Bronchial epithelial cell (primary cell): ENCODE measurements around the gene WNT9A. TPM values are rescaled to one million over a fixed set of nuclear protein-coding genes. Genes with fewer than 3 reads are reported as not detected.

Source experiments
- DNase-seq: peaks from one replicate; pipeline ENCODE4 v3.0.0-alpha.2; 2010; ENCODE audit warnings: low read depth
- FAIRE-seq: peaks from 2 replicates; lab custom pipeline; 2011; peaks lifted over from hg19 to GRCh38; lab: Jason Lieb, UNC
- H3K27me3 ChIP-seq: 2 replicates; pipeline ENCODE4 v1.5.1; 2011; ENCODE audit warnings: low read length; ENCODE audit not compliant: control insufficient read depth, insufficient read depth
- H3K36me3 ChIP-seq: 2 replicates; pipeline ENCODE4 v1.5.1; 2011; ENCODE audit warnings: low read length; ENCODE audit not compliant: control insufficient read depth, insufficient read depth
- H3K4me3 ChIP-seq: 2 replicates; pipeline ENCODE4 v1.5.1; 2011; ENCODE audit warnings: mild to moderate bottlenecking, low read depth, low read length, control low read depth
- total RNA-seq: library from RNA; depleted of rRNA; stranded (reverse); fragments of >200 nt; gene quantifications from 2 replicates; pipeline ENCODE4 v1.2.1, GENCODE V29; 2014
- TF ChIP-seq, protein P1 (sequence below): IDR thresholded peaks from 2 replicates; pipeline ENCODE4 v1.5.1; 2011; ENCODE audit warnings: mild to moderate bottlenecking, moderate library complexity, low read length, control low read depth, inconsistent platforms; ENCODE audit not compliant: insufficient read depth, severe bottlenecking

The WNT9A gene
- total RNA-seq, 1 donor from 2014 or later = 4.2 TPM

DNA sequence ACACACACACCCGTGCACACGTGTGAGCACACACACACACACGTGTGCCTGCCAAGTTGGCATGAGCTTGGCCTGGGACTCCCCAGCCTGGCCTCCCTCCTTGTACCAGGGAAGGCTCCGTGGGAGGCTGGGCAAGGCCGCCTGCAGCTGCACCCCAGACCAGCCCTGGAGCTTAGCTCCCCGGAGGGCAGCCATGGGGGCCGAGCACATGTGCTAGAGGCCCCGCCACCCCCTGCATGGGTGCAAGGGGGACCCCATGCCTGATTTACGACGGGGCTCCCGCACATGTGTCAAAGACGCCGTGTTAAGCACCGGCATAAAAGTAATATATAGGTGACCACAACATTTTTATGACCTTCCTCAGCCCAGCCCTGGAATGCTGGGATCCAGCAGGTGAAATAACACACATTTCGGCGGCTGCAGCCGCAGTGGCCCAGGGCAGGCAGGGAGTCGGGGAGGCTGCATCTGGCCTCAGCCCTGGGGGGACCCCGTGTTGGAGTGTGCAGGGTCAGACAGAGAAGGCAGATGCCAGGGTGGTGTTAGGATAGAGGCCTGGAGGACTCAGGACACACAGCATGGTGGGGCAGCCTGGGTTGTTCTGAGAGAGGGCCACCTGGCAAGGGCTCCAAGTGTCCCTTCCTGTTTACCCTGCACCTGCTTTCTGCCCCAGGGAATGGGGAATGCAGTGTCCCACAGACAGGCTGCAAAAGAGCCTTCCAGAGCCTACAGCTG, 56.3 kb downstream of the WNT9A start:
- TF ChIP-seq, protein P1, sequence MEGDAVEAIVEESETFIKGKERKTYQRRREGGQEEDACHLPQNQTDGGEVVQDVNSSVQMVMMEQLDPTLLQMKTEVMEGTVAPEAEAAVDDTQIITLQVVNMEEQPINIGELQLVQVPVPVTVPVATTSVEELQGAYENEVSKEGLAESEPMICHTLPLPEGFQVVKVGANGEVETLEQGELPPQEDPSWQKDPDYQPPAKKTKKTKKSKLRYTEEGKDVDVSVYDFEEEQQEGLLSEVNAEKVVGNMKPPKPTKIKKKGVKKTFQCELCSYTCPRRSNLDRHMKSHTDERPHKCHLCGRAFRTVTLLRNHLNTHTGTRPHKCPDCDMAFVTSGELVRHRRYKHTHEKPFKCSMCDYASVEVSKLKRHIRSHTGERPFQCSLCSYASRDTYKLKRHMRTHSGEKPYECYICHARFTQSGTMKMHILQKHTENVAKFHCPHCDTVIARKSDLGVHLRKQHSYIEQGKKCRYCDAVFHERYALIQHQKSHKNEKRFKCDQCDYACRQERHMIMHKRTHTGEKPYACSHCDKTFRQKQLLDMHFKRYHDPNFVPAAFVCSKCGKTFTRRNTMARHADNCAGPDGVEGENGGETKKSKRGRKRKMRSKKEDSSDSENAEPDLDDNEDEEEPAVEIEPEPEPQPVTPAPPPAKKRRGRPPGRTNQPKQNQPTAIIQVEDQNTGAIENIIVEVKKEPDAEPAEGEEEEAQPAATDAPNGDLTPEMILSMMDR = no peak
- FAIRE-seq = no peak

DNA sequence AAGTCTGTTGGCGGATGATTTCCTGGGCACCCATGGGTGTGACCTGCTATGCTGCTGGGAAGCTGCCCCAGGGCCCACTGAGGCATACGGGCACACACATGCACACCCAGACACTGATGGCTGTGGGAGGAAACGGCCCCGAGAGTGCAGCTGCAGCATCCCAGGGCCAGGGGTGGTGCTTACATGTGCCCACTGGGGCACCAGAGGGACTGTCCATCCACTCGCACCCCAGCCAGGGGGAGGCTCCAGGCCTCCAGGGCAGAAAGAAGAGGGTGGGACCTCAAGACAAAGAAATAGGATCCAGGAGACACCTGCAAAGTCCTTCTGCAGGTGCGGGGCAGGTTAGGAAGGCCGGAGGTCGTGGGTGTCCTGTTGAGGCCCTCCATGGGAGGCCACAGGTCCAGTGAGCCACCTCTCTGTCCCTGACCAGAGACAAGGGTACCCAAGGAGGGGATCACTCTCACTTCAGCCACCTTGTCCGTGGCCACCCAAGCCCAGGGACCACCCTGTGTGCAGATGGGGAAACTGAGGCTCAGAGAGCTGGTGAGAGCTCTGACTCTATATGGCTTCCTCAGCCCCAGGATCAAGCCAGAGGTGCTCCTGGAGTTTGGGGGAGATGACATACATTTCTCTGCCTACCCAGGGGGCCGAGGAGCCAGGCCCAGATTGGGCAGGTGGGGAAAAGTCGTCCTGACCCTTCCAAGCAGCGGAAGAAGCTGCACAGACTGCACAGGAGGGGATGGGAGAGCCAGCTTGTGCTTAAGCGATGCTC, 57.1 kb downstream of the WNT9A start:
- Histone ChIP-seq H3K27me3 (no peaks in the 10 kb centered on the region), H3K36me3 (no peaks in the 10 kb centered on the region), H3K4me3 (no peak overlapping the region)
- DNase-seq = no peak
- TF ChIP-seq, protein P1 = no peak
- no peak for FAIRE-seq

More for the DNA sequence above, 56.3 kb downstream of the WNT9A start:
- H3K36me3 ChIP-seq = no peaks in the 10 kb centered on the region
- H3K27me3 ChIP-seq = no peaks in the 10 kb centered on the region
- no peak overlapping the region for H3K4me3 ChIP-seq
- no peak for DNase-seq

DNA sequence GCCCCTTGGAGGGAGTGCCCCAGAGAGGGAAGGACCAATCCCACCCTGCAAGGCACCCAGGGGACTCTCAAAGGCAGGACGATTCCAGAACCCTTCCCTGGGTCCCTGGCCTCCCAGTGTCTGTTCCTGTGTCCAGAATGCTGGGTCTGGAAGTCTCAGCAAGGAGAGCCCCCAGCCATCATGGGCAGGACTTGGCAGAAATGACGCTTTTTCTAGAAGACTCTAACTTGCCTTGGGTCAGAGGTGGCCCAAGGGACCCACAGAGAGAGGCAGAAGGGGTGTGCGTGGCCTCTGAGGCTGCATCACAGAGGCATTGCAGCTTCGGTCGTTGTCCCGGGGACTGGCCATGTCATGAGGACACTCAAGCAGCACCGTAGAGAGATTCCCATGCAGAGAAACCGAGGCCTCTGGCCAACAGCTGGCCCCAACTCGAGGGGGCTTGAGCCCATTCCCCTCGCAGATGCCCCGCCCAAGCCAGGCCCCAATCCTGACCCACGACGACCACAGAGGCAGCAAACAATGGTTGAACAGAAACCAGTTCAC, 57.8 kb downstream of the WNT9A start:
- TF ChIP-seq, protein P1 = no peak
- Histone ChIP-seq H3K4me3 (no peak overlapping the region), H3K36me3 (no peaks in the 10 kb centered on the region), H3K27me3 (no peaks in the 10 kb centered on the region)
- FAIRE-seq = no peak
- DNase-seq = no peak

DNA sequence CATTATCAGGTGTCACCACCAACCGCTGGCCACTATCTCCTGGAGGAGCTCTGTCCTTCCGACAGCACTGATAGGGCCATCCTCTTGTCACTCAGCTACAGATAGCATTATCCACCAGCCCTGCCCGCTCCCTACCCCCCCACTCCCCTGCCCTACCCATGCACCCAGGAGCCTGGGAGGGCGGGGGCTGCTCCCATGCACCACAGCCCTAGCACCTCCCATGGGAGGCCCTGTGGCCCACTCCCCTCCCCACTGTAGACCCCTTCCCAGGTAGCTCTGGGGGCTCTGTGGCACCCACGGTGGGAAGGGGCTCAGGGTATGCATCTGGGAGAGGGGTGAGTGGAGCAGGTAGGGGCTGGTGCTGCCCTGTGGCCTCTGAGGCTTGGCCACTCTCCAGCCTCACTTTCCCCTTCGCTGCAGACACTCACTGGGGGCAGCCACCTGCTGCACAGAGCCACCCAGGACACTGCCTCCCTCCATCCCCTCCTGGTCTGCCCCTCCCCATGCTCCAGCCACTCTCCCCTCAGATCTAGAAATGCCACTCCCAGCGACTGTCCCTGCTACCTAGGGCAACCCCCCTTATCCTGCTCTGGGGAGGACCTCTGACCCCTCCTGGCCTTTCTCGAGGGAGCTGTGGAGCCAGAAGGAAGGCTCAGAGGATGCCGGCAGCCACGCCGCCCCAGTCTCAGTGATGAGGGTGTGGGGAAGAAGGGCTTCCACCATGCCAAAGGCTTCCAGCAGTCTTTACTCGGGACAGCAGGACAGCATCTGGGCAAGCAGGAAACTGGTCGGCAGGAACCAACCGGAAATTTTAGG, 58.5 kb downstream of the WNT9A start:
- TF ChIP-seq, protein P1 = no peak
- DNase-seq = no peak
- Histone ChIP-seq H3K27me3 (no peaks in the 10 kb centered on the region), H3K4me3 (no peak overlapping the region), H3K36me3 (no peaks in the 10 kb centered on the region)
- no peak for FAIRE-seq

DNA sequence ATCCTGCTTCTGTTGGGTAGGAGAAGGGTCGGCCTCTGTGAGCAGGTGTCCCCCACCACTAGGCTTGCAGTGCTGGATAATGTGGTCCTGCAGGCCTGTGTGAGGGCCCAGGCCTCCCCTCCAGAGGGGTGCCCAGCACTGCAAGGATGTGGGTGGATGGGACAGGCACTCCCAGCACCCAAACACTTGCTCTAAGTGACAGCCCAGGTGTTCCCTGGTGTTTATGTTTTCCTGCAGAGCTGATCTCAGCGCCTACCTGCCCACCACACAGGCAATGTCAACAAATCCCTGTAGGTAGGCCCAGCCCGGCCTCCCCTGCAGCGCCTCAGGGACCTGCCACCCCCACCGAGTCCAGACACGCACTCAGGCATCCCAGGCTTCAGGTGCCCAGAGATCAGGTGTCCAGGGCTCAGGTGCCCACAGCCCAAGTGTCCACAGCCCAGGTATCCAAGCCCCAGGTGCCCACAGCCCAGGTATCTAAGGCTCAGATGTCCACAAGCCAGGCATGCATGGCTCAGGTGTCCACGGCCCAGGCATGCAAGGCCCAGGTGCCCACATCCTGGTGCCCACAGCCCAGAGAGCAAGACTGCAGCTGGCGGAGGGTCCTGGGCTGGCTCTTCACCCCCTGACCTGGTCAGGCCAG, 59.2 kb downstream of the WNT9A start:
- DNase-seq = no peak
- H3K4me3 ChIP-seq = no peak overlapping the region
- TF ChIP-seq, protein P1 = no peak

More for the DNA sequence above, 59.2 kb downstream of the WNT9A start:
- FAIRE-seq = no peak
- no peaks in the 10 kb centered on the region for H3K27me3 ChIP-seq
- H3K36me3 ChIP-seq = no peaks in the 10 kb centered on the region
